GM06990 (cell line): ENCODE results near the gene PDE1C.

ENCODE experiments used
- DNase-seq: peaks from one replicate; pipeline ENCODE4 v3.0.0-alpha.2; 2011; ENCODE audit not compliant: insufficient read length; ENCODE audit errors: extremely low read depth
- H3K27me3 ChIP-seq: replicated peaks from 2 replicates; pipeline ENCODE4 v1.6.0; 2011; ENCODE audit warnings: low read length; ENCODE audit not compliant: control insufficient read depth, insufficient read depth
- H3K36me3 ChIP-seq: 2 replicates; pipeline ENCODE4 v1.5.1; 2011; ENCODE audit warnings: low read length; ENCODE audit not compliant: control insufficient read depth, insufficient read depth
- H3K4me3 ChIP-seq: replicated peaks from 2 replicates; pipeline ENCODE4 v1.5.1; 2011; ENCODE audit warnings: low read depth, mild to moderate bottlenecking, control low read depth, low read length
- TF ChIP-seq, protein P1 (sequence below): IDR thresholded peaks from 2 replicates; pipeline ENCODE4 v1.5.1; 2011; ENCODE audit warnings: low read length, control low read depth, mild to moderate bottlenecking, inconsistent platforms; ENCODE audit not compliant: insufficient read depth, poor library complexity, severe bottlenecking

Gene PDE1C

DNA sequence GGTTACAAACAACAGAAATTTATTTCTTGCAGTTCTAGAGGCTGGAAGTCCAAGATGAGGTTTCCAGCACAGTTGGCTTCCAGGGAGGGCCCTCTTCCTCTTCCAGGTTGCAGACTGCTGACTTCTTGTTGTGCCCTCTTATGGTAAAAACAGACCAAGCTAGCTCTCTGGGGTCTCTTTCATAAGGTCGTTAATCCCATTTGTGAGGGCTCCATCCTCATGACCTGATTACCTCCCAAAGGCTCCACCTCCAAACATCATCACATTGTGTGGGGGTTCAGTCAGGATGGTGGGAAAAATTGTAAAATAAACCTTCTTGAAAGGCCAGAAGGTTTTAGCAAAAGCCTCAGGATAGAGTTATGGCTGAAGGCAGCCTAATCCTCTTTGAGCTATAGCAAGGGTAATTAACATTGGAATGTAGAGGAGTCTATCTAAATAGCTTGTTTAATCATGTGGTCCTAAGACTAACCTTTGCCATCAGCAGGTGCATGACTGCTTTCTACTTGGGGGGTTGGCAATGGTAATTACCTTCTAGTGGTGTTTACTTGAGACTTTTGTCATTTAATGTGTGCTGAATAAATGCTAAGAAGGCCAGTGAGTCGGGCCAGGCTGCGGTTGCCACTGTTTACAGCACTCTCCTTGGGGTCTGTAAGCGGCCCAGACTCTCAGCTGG, 302.4 kb downstream of the PDE1C start:
- Histone ChIP-seq H3K4me3 (no peak overlapping the region), H3K36me3 (no peaks in the 10 kb centered on the region), H3K27me3 (no peaks in the 10 kb centered on the region; the same call in 1 of the 2 replicates)
- DNase-seq: no peak
- TF ChIP-seq, protein P1, sequence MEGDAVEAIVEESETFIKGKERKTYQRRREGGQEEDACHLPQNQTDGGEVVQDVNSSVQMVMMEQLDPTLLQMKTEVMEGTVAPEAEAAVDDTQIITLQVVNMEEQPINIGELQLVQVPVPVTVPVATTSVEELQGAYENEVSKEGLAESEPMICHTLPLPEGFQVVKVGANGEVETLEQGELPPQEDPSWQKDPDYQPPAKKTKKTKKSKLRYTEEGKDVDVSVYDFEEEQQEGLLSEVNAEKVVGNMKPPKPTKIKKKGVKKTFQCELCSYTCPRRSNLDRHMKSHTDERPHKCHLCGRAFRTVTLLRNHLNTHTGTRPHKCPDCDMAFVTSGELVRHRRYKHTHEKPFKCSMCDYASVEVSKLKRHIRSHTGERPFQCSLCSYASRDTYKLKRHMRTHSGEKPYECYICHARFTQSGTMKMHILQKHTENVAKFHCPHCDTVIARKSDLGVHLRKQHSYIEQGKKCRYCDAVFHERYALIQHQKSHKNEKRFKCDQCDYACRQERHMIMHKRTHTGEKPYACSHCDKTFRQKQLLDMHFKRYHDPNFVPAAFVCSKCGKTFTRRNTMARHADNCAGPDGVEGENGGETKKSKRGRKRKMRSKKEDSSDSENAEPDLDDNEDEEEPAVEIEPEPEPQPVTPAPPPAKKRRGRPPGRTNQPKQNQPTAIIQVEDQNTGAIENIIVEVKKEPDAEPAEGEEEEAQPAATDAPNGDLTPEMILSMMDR: no peak

DNA sequence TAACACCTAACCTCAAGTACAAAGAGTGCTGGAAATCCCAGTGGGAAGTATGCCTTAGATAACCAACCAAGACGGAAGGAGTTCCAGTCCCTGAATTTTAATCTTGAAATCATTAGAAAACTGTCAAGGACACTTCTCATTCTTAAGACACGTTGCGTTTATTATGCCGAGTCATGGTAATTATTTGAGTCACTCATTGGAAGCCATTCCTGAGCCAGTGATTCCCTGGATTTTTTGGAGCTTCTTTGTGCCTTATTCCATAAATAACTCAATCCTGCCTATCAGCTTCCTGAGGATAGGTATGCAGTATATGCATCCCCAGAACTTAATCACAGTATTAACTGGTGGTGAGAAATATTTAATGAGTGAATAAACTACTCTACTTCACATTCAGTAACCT, 305.7 kb downstream of the PDE1C start:
- H3K36me3 ChIP-seq: no peaks in the 10 kb centered on the region
- no peak overlapping the region for H3K4me3 ChIP-seq
- DNase-seq: no peak
- TF ChIP-seq, protein P1: no peak
- H3K27me3 ChIP-seq: no peaks in the 10 kb centered on the region

DNA sequence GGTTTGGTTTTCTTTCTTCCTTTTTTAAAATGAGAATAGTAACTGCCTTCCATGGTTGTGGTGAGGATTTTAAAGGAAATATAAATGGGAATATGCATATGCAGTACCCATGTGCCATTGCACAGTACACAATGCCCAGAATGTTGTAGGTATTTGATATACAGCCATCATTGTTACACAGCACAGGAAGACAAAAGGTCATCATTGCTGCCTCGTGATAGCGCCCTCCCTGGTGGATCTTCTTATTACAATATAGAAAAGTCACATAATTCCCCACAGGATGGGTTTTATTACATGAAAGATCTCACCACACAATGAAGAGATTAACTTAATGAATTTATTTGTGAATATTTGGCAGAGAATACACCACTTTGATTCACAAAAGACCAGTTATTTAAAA, 306.7 kb downstream of the PDE1C start:
- DNase-seq: no peak
- Histone ChIP-seq H3K27me3 (no peaks in the 10 kb centered on the region; the same call in 1 of the 2 replicates), H3K4me3 (no peak overlapping the region), H3K36me3 (no peaks in the 10 kb centered on the region)
- TF ChIP-seq, protein P1: no peak

DNA sequence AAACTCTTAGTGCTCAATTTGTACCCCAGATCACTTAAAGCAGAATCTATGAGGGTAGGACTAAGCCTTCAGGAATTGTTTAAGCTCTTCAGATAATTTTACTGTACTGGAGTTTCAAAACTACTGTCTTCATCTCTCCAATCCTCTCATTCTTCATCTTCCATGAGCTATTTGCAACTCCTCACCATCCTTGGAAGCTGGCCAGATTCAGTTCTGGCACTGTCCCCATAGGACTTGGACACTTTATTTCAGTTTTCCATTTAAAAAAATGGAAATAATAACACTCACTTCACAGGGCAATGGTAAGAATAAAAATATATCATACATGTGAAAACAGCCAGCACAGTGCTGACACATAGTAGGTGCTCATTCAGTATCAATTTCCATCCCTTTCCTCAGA, 308.6 kb downstream of the PDE1C start:
- no peaks in the 10 kb centered on the region; the same call in 1 of the 2 replicates for H3K27me3 ChIP-seq
- H3K4me3 ChIP-seq: no peak overlapping the region
- H3K36me3 ChIP-seq: no peaks in the 10 kb centered on the region
- no peak for DNase-seq
- TF ChIP-seq, protein P1: no peak

DNA sequence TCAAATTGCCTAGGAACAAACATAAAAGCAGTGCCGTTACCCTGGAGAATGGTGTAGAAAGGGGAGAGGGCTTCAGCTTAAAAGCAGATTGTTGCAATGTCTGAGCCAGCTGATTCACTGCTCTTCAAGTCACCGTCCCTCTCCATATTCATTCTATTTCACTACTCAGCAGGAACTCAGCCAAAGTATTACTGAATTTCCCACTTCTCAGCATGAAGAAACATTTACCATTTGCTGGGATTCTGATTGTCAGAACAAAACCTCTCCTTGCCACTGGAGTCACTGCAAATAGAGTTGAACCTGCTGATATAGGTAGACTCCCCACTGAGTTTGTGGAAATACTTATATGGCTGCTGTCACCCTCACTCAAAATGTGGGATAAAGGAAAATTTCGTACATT, 311.5 kb downstream of the PDE1C start:
- DNase-seq: no peak
- TF ChIP-seq, protein P1: no peak
- Histone ChIP-seq H3K27me3 (no peaks in the 10 kb centered on the region; the same call in 1 of the 2 replicates), H3K36me3 (no peaks in the 10 kb centered on the region), H3K4me3 (no peak overlapping the region)

DNA sequence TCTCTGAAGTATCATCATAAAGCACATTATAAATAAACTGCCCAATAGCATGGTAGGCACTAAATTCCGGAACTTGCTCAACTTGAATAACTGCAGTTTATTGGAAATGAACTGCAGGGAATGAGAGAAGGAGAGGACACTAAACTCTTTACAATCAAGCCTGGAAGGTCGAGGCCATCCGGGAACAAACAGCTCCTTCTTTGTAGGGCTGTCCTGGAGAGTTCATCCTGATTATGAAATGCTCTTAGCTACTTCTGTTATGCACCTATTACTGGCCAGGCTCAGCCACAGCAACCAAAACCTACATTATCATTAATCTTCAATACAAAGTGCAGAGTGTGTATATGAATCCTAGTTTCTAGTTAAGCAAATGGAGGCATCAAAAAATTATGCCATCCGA, 318.5 kb downstream of the PDE1C start:
- TF ChIP-seq, protein P1: no peak
- no peak for DNase-seq
- Histone ChIP-seq H3K36me3 (no peaks in the 10 kb centered on the region), H3K4me3 (no peak overlapping the region), H3K27me3 (no peaks in the 10 kb centered on the region; the same call in 1 of the 2 replicates)
